HEK293 (cell line): ENCODE data around the gene LSM10.

Experiments
- CTCF ChIA-PET: fragments of 350-600 bp; formaldehyde crosslinking; extraction: SDS; loops from one replicate; lab custom pipeline; 2021; ENCODE audit warnings: antibody characterized with exemption; lab: Yijun Ruan, JAX
- POLR2A ChIA-PET: fragments of 300-600 bp; formaldehyde crosslinking; extraction: SDS; loops from one replicate; lab custom pipeline; 2020; ENCODE audit warnings: antibody characterized with exemption, inconsistent platforms; lab: Yijun Ruan, JAX
- H3K27ac ChIP-seq: fragments of 200-500 bp; sonication (Bioruptor generic); 2 replicates; pipeline ENCODE4 v1.5.1; 2014; ENCODE audit warnings: low read depth, low read length, control low read depth, inconsistent platforms; ENCODE audit errors: extremely low read depth
- H3K36me3 ChIP-seq, 2 experiments: fragments of 200-500 bp in 1 of 2; sonication (Bioruptor generic) in 1 of 2; 1 replicate in 1 of 2; 2 replicates in 1 of 2; pipeline ENCODE4 v1.5.1; 2014 to 2017; ENCODE audit warnings: inconsistent platforms in 2 of 2, low read length in 2 of 2; ENCODE audit not compliant: control insufficient read depth in 2 of 2, insufficient read depth in 1 of 2
- H3K4me1 ChIP-seq: fragments of 200-500 bp; sonication (Bioruptor generic); 2 replicates; pipeline ENCODE4 v1.5.1; 2014; ENCODE audit warnings: mild to moderate bottlenecking, low read length, inconsistent platforms; ENCODE audit not compliant: control insufficient read depth, insufficient read depth
- H3K4me3 ChIP-seq: 2 replicates; pipeline ENCODE4 v1.5.1; 2011; ENCODE audit warnings: low read depth, mild to moderate bottlenecking, control low read depth, low read length, moderate library complexity
- H3K9me3 ChIP-seq: fragments of 200-500 bp; sonication (Bioruptor generic); 2 replicates; pipeline ENCODE4 v1.5.1; 2014; ENCODE audit warnings: low read depth, low read length, inconsistent platforms; ENCODE audit not compliant: control insufficient read depth, insufficient read depth
- EGR2 ChIP-seq: fragments of 450-650 bp; formaldehyde crosslinking; IDR thresholded peaks from 2 replicates; pipeline ENCODE4 v1.5.1; 2016; ENCODE audit warnings: low read depth, missing biosample characterization, missing genetic modification characterization
- OVOL3 ChIP-seq: fragments of 450-650 bp; formaldehyde crosslinking; IDR thresholded peaks from 2 replicates; pipeline ENCODE4 v1.5.1; 2016; ENCODE audit warnings: missing biosample characterization, missing genetic modification characterization
- RBAK ChIP-seq: fragments of 450-650 bp; formaldehyde crosslinking; IDR thresholded peaks from 2 replicates; pipeline ENCODE4 v1.5.1; 2016; ENCODE audit warnings: missing biosample characterization, missing genetic modification characterization
- SALL2 ChIP-seq: fragments of 450-650 bp; formaldehyde crosslinking; IDR thresholded peaks from 2 replicates; pipeline ENCODE4 v1.5.0; 2017; ENCODE audit warnings: missing biosample characterization, mild to moderate bottlenecking, missing genetic modification characterization, borderline replicate concordance
- WT1 ChIP-seq: fragments of 450-650 bp; formaldehyde crosslinking; IDR thresholded peaks from 2 replicates; pipeline ENCODE4 v1.5.1; 2016; ENCODE audit warnings: missing biosample characterization, missing genetic modification characterization
- ZBTB17 ChIP-seq: fragments of 450-650 bp; formaldehyde crosslinking; IDR thresholded peaks from 2 replicates; pipeline ENCODE4 v1.5.1; 2016; ENCODE audit warnings: missing biosample characterization, missing genetic modification characterization
- ZBTB20 ChIP-seq: fragments of 450-650 bp; formaldehyde crosslinking; IDR thresholded peaks from 2 replicates; pipeline ENCODE4 v1.5.1; 2016; ENCODE audit warnings: missing biosample characterization, missing genetic modification characterization
- ZEB2 ChIP-seq: fragments of 450-650 bp; formaldehyde crosslinking; IDR thresholded peaks from 2 replicates; pipeline ENCODE4 v1.5.1; 2016; ENCODE audit warnings: missing biosample characterization, missing genetic modification characterization
- ZFHX2 ChIP-seq: fragments of 450-650 bp; formaldehyde crosslinking; conservative IDR thresholded peaks from 2 replicates; pipeline ENCODE4 v1.5.1; 2016; ENCODE audit warnings: missing biosample characterization, missing genetic modification characterization
- ZFP37 ChIP-seq: fragments of 450-650 bp; formaldehyde crosslinking; IDR thresholded peaks from 2 replicates; pipeline ENCODE4 v1.5.1; 2016; ENCODE audit warnings: missing biosample characterization, missing genetic modification characterization
- ZNF133 ChIP-seq: fragments of 450-650 bp; formaldehyde crosslinking; IDR thresholded peaks from 2 replicates; pipeline ENCODE4 v1.5.1; 2016; ENCODE audit warnings: missing biosample characterization, missing genetic modification characterization
- ZNF140 ChIP-seq: fragments of 450-650 bp; formaldehyde crosslinking; IDR thresholded peaks from 2 replicates; pipeline ENCODE4 v1.5.1; 2016; ENCODE audit warnings: missing biosample characterization, missing genetic modification characterization
- ZNF202 ChIP-seq: fragments of 450-650 bp; formaldehyde crosslinking; IDR thresholded peaks from 2 replicates; pipeline ENCODE4 v1.5.1; 2016; ENCODE audit warnings: missing biosample characterization, missing genetic modification characterization, borderline replicate concordance
- ZNF211 ChIP-seq: fragments of 450-650 bp; formaldehyde crosslinking; IDR thresholded peaks from 2 replicates; pipeline ENCODE4 v1.5.1; 2016; ENCODE audit warnings: low read depth, missing biosample characterization, missing genetic modification characterization
- ZNF223 ChIP-seq: fragments of 450-650 bp; formaldehyde crosslinking; IDR thresholded peaks from 2 replicates; pipeline ENCODE4 v1.5.1; 2016; ENCODE audit warnings: missing biosample characterization, missing genetic modification characterization
- ZNF24 ChIP-seq: fragments of 450-650 bp; formaldehyde crosslinking; IDR thresholded peaks from 2 replicates; pipeline ENCODE4 v1.5.1; 2016; ENCODE audit warnings: missing biosample characterization, missing genetic modification characterization
- ZNF341 ChIP-seq: fragments of 450-650 bp; formaldehyde crosslinking; IDR thresholded peaks from 2 replicates; pipeline ENCODE4; 2016; ENCODE audit warnings: low read depth, missing biosample characterization, missing genetic modification characterization
- ZNF366 ChIP-seq: fragments of 450-650 bp; formaldehyde crosslinking; conservative IDR thresholded peaks from 2 replicates; pipeline ENCODE4 v1.5.1; 2016; ENCODE audit warnings: missing biosample characterization, missing genetic modification characterization
- ZNF394 ChIP-seq: fragments of 450-650 bp; formaldehyde crosslinking; IDR thresholded peaks from 2 replicates; pipeline ENCODE4 v1.5.1; 2016; ENCODE audit warnings: missing biosample characterization, missing genetic modification characterization, mild to moderate bottlenecking, moderate library complexity, borderline replicate concordance
- ZNF416 ChIP-seq: fragments of 450-650 bp; formaldehyde crosslinking; IDR thresholded peaks from 2 replicates; pipeline ENCODE4 v1.5.1; 2016; ENCODE audit warnings: missing biosample characterization, missing genetic modification characterization
- ZNF510 ChIP-seq: fragments of 450-650 bp; formaldehyde crosslinking; IDR thresholded peaks from 2 replicates; pipeline ENCODE4 v1.5.1; 2018; ENCODE audit warnings: mild to moderate bottlenecking, missing genetic modification characterization, missing biosample characterization; ENCODE audit not compliant: insufficient replicate concordance
- ZNF629 ChIP-seq: fragments of 450-650 bp; formaldehyde crosslinking; IDR thresholded peaks from 2 replicates; pipeline ENCODE4 v1.5.1; 2017; ENCODE audit warnings: missing biosample characterization, missing genetic modification characterization
- ZNF654 ChIP-seq: fragments of 450-650 bp; formaldehyde crosslinking; IDR thresholded peaks from 2 replicates; pipeline ENCODE4 v1.5.1; 2016; ENCODE audit warnings: low read depth, missing biosample characterization, missing genetic modification characterization
- ZNF660 ChIP-seq: fragments of 450-650 bp; IDR thresholded peaks from 2 replicates; pipeline ENCODE4 v1.5.1; 2018; ENCODE audit warnings: missing biosample characterization, mild to moderate bottlenecking, missing genetic modification characterization
- ZNF677 ChIP-seq: fragments of 450-650 bp; IDR thresholded peaks from 2 replicates; pipeline ENCODE4 v1.5.0; 2018; ENCODE audit warnings: missing biosample characterization, mild to moderate bottlenecking, missing genetic modification characterization, moderate library complexity
- ZNF707 ChIP-seq: fragments of 450-650 bp; formaldehyde crosslinking; IDR thresholded peaks from 2 replicates; pipeline ENCODE4 v1.5.1; 2016; ENCODE audit warnings: missing biosample characterization, missing genetic modification characterization
- ZNF776 ChIP-seq: fragments of 450-650 bp; formaldehyde crosslinking; IDR thresholded peaks from 2 replicates; pipeline ENCODE4 v1.5.0; 2017; ENCODE audit warnings: missing biosample characterization, missing genetic modification characterization, borderline replicate concordance
- ZNF777 ChIP-seq: fragments of 450-650 bp; formaldehyde crosslinking; IDR thresholded peaks from 2 replicates; pipeline ENCODE4 v1.5.1; 2017; ENCODE audit warnings: missing biosample characterization, missing genetic modification characterization, borderline replicate concordance
- ZSCAN16 ChIP-seq: fragments of 450-650 bp; formaldehyde crosslinking; IDR thresholded peaks from 2 replicates; pipeline ENCODE4 v1.5.1; 2016; ENCODE audit warnings: missing biosample characterization, missing genetic modification characterization

The LSM10 gene

DNA sequence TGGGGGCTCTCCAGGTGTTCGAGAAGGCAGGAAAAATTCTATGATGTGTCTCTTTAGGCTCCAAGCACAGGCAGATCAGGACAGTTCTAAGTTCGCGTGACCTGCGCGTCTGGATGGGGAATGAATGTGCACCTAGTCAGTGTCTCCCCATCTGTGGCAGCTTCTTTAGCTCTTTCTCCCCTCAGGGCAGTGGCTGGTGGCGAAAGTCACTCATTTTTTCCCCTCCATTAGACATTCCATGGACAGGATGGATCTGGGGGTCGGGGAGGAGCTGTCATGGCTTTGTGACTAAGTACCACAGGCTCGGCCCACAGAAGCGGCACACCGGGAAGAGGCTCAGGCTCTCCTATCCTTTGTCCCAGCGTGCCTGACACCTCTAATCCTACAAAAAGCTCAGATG is 43.2 kb downstream of the LSM10 start (continued):
- TF ChIP-seq ZBTB20 (tag by site-specific recombination) (no peak), ZNF133 (tag by site-specific recombination) (no peak), ZNF654 (no peak), ZNF776 (tag by site-specific recombination) (no peak), WT1 (tag by site-specific recombination) (no peak), ZBTB17 (tag by site-specific recombination) (no peak), ZNF341 (no peak), ZNF211 (tag by site-specific recombination) (no peak), ZNF660 (tag by site-specific recombination) (no peak)
- TF ChIP-seq, all 188 proteins: peak for 0

DNA sequence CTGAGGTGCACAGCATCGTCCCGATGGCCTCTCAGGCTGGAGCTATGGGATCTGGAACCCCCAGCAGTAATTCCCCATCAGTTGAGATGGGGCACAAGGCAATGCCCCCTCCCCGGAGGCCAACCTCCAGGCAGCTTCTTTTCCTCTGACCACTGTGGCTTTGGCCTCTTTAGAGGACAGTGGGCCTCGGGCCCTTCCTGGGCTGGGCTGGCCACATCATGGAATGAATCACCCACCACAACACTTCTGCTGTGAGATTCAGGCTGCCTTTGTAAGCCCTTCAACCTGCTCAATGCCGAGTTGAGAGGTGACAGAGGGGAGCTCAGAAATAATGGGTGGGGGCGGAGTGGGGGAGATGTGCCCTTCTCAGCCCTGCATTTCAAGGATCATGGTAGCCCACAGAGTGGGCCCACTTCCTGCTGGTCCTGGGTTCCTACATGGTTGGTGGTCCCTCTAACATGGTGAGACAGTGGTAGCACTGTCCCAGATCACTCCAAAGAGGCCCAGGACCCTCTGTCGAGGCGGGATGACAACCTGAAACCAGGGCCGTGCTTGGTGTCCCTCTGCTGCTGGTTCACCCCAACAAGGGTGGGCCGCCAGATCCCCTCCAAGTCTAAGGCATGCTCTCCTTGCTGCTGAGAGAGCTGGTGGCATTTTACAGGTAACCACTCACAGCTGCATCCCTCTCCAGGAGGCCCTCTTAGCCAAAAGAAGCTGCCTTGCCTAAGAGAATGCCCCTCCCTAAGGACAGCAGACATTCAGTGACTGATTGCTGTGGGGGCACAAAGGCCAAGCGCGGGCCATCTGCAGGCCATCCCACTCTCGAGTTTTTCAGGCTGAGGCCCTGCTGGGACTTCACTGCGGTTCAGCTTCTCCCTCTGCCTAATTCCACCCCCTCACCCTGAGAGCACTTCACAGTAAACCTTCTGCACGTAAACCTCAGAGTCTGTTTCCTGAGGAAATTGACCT is 44.5 kb downstream of the LSM10 start:
- H3K4me1 ChIP-seq = no peaks in the 10 kb centered on the region
- no peaks in the 10 kb centered on the region for H3K9me3 ChIP-seq
- ChIA-PET CTCF (interaction anchor here (0.7 to 3.5 kb wide), 5 partner anchors 10 to 35 kb away, joined by 3 to 17 read pairs (median 3); partner anchors contain the start of gene EVA1B), POLR2A (no interaction called here)
- TF ChIP-seq EGR2 (tag by site-specific recombination) (0 out of 2 replicates have a peak, but pooled peaks have one; percentile 22), ZNF341 (no peak)
- H3K27ac ChIP-seq = no peak overlapping the region
- H3K4me3 ChIP-seq = no peak overlapping the region
- H3K36me3 ChIP-seq = peaks cover 0 to 93% of the 10 kb centered on the region in 2 experiments; a peak in 2 of 3 replicates

DNA sequence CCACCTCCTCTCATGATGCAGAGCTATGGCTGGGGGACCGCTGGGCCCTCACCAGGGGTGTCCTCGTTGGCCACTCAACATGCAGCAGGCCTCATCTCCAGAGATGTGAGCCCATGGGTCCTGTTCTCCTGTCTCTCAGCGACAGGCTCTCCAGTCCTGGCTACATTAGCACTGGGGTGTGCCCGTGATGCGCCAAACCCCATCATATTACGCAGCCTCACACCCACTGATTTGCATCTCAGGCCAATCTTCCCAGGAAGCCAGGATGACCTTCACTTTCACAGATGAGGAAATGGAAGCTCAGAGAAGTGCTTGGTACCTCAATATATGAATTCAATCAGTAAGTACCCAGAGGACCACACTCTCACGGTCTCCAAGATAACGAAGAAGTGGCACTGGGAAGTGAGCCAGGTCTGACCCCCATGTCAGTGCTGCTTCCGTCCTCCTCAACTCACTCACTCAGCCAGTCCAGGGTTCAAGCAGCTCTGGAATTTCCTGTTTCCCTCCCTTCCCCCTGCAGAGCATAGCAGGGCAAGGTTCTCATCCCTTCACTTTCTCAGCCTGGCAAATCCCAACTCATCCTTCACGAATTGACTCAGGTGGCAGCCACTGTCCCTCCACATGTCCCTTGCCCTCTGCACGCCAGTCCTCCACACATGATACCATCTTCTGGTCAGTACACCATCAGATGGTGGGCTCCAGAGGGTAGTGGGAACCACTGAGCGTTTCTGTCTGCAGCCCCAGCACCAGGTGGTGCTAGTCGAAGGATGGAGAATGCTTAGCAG is 45.4 kb downstream of the LSM10 start:
- CTCF ChIA-PET = interaction anchor here (0.7 to 3.5 kb wide), 5 partner anchors 9 to 36 kb away, joined by 3 to 17 read pairs (median 5); no protein-coding TSS in a partner anchor
- no peak overlapping the region for H3K27ac ChIP-seq
- TF ChIP-seq ZNF394 (tag by site-specific recombination) (no peak), ZNF223 (tag by site-specific recombination) (no peak), ZNF202 (tag by site-specific recombination) (no peak), ZNF366 (tag by site-specific recombination) (no peak), RBAK (tag by site-specific recombination) (no peak), ZNF140 (tag by site-specific recombination) (no peak), ZNF677 (tag by site-specific recombination) (no peak)
- no peak overlapping the region for H3K4me3 ChIP-seq
- no peaks in the 10 kb centered on the region for H3K9me3 ChIP-seq
- H3K4me1 ChIP-seq = no peaks in the 10 kb centered on the region
- POLR2A ChIA-PET = interaction anchor here (0.5 kb wide), 1 partner anchor 19 kb away, joined by 7 read pairs; no protein-coding TSS in a partner anchor
- peaks cover 0 to 92% of the 10 kb centered on the region in 2 experiments; a peak in 2 of 3 replicates for H3K36me3 ChIP-seq

- Histone ChIP-seq H3K4me1 (no peaks in the 10 kb centered on the region), H3K9me3 (no peaks in the 10 kb centered on the region), H3K4me3 (no peak overlapping the region), H3K27ac (no peak overlapping the region), H3K36me3 (peaks cover 0 to 93% of the 10 kb centered on the region in 2 experiments; a peak in 2 of 3 replicates)
- ChIA-PET CTCF (interaction anchor here (0.6 to 3.5 kb wide), 6 partner anchors 8 to 238 kb away, joined by 3 to 17 read pairs (median 4); no protein-coding TSS in a partner anchor), POLR2A (no interaction called here)
- TF ChIP-seq ZFHX2 (tag by site-specific recombination) (peak; percentile 78), ZNF510 (tag by site-specific recombination) (no peak), ZNF24 (tag by site-specific recombination) (no peak), ZNF776 (tag by site-specific recombination) (no peak), ZEB2 (no peak), OVOL3 (tag by site-specific recombination) (no peak), ZNF416 (no peak), ZNF707 (tag by site-specific recombination) (no peak), ZSCAN16 (tag by site-specific recombination) (no peak), ZFP37 (tag by site-specific recombination) (no peak), ZNF629 (tag by site-specific recombination) (no peak), SALL2 (tag by site-specific recombination) (no peak), ZNF777 (tag by site-specific recombination) (no peak)
These were observed 46.3 kb downstream of the LSM10 start for GRCh38 chr1:36351227-36351977.
